HG03045 (cell line): ENCODE data around the gene UBAC2.
A peak's percentile ranks its signal among the peaks of the same experiment; 100 is the strongest.

Experiments
- ATAC-seq: cut with Tn5 transposase; IDR thresholded peaks from one replicate; pipeline ENCODE4 v1.9.1; 2021; ENCODE audit warnings: mild to moderate bottlenecking, moderate library complexity; ENCODE audit not compliant: unreplicated experiment

UBAC2 gene

DNA sequence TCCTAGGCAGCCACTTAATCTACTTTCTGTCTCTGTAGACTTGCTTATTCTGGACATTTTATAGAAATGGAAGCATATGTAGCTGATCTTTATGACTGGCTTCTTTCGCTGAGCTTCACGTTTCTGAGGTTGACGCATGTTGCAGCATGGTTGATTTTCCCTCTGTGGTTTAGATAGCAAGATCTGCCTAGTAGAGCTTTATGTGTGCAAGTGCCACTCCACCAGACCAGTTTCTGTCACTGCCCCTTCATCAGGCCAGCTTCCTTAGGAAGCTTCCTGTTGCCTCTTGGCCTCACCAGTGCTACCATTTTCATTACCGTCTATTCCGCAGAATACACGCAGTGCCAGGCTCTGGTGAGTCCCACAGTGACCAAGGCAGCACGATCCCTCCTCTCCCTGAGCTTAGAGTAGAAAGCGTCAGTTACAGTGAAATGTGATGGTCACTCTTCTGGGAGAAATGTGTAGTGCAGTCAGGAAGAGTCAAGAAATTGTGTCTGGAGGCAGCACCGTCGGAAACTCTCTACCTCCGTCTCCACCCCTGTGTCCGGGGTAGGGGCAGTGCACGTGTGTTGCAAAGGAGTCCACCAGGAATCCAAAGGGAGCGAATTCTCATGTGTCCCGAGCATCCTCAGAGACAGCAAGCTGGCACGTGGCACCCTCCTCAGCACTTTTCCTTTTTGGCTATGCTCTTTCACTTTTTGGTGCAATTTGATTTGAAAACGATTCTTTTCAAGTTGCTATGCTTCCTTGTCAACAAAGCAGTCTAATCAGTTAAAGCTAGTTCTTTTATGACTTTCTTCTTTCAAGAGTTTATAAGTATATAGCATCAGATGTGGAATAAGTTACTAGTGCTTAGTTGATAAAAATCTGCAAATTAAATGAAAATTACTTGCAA, 151.9 kb downstream of the UBAC2 start:
- ATAC-seq: no peak

DNA sequence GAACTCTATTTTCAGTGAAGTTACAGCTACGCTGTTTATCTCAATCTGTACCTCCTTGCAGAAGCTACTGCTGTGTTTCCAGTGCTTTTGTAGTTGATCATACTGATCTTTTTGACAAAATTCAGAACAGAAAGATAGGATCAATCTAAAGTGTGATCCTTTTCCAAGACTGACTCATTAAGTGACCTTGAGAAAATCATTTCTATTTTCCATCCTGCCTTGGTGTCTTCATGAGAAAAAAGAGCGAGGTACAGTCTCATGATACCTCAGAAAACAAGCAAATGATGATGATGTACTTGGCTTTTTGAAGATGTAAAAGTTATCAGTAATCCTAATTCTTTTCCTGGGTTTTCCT, 152.6 kb downstream of the UBAC2 start:
- no peak for ATAC-seq

DNA sequence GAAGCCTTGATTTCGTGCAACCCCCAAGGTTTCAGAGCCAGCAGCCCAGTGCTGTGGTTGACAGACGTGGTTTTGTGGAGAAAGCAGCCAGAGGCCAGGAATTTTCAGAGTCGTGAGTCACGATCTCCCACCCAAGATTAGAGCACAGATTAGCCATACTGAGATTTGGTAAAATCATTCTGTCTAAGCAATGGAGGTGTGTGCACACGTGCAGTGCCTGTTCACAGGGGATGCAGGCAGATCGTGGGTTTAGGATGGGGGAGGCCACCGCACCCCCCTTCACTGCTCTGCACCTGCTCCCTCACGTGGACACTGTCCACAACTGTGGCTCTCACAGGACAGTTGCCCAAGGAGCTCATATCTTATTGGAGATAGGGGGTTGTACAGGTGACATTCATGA, 153.2 kb downstream of the UBAC2 start:
- no peak for ATAC-seq

DNA sequence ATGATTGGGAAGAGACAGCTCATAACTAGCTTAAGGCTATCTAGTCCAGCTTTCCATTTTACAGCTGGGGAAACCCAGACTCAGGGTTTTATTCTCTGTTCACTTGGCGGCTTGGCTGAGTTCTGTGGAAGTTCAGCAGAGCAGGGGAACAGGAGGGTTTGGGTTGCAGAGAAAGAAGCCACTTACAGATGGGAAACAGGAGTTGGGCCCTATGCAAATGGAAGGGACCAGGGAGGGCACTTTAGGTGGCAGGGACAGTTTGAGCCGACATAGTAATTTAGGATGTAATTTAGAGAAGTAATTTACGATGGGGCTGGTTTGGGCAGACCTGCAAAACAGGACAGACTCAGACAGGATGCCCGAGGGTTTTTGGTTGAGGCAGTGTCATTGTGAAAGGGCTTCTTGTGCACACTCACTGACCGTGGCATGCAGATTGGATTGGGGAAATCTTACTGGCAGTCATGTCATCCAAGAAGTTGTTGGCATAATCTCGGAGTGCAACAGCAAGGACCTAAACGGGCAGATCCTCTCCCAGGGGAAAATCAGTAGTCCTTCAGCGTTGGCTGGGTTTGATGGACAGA, 153.8 kb downstream of the UBAC2 start:
- no peak for ATAC-seq

DNA sequence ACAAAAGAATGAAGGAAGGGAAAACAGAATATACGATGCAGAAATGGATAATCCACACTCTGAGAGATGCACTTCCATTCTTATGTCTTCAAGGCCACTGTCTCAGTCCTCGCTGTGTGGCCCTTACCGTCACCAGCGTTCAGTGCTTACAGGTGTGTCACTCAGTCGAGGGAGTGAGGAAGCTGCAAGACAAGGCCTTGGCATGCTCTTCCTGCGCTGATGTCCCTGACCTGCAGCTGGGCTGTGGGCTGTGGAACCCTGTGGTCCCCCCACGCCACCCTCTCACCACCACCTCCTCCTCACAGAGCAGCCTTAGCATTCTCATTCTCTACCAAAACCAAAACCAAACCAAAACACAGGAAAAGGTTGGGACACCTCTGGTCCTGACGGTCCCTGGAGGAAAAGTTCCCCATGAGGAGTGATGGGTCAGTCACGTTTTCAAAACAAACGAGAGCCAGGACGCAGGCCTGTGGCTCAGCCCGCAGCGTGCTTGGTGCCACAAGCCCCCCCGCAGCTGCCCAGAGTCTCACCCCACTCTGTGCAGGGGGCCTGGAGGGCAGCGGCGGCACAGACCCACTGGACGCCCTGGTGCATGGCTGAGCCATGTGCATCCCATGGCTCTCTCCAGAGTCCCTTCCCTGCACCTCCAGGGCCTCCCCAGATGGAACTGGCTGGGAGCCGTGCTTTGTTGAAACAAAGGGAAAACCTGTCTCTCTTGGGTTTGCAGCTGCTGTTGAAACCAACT, 154.8 kb downstream of the UBAC2 start:
- no peak for ATAC-seq

DNA sequence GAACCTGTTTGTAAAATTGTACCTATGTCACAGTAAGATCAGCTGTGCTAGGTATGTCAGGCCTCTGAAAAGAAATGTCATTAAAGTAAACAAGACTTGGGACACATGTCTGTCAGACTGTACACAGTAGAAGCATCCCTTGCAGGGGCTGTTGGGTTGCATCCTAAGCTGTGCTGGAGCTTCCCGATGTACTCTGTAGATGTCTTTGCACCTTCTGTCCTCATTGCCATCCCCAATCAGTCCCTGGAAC, 155.3 kb downstream of the UBAC2 start:
- no peak for ATAC-seq

DNA sequence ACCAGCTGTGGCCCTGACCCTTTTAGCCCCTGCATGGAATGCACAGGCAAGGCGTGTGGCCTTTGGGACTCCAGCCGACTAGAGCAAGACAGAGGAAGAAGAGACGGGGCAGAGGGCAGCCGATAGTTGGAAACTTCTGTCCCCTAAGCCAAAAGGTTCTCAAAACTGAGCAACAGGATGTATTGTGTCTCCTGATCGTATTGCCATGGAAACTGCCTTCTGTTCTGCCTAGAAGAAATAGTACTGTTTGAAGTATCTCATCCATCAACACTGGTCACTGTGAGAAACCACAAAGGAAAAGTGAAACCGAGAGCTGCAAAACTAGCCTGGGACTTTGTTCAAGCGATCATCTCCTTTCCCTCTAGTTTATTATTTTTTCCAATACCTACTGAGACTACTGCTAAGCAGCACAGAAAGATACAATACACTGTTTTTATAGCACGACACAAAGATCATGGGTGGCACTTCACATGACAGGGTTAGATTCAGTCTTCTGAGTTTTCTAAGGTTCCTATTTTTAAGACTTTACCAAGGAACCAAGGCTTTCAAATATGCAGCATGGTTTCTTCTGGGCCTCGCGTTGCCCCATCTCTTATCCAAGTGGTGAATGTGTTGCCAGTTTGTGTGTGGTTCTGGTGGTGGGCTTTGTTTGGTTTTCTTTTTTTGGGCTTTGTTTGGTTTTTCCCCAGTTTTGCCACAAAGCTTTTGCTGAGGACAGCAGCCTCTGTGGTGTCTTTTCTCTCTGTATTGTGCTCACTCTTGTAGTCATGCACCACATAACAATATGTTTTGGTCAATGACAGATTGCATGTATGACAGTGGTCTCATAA, 155.8 kb downstream of the UBAC2 start:
- ATAC-seq: peak; percentile 49

DNA sequence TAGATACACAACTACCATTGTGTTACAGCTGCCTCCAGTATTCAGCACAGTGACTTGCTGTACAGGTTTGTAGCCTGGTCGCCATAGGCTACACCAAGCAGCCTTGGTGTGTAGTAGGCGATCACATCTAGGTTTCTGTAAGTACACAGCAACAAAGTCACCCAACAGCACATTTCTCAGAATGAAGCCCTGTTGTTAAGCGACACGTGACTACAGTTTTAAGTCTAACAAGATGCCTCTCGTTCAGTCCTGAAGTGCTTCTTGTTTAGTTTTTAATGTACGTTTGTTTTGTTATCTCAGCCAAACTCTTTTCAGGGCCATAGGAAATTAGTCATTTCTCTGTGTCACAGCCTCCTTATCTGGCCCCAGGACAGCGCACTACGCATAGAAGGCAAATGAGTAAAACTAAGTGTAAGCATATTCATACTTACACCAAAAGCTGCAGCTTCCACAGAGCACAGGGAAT, 156.5 kb downstream of the UBAC2 start:
- ATAC-seq: peak; percentile 35

DNA sequence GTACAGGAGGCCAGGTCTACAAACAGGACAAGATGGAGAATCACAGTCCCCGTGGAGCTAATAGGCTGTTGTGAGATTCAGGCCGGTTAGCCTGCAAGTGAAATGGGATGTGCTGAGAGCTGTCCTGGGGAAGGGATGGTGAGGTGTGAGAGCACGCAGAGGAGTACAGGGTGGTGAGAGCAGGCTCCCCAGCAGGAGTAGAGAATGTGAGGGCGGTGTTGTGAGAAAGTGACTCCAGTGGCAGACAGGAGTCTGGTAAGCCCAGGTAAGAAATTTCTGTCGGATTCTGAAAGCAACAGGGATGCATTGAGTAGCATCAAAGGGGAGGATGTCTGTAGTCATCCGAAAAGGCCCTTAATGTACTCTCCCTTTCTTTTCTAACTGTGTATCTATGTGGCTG, 157.3 kb downstream of the UBAC2 start:
- ATAC-seq: no peak

DNA sequence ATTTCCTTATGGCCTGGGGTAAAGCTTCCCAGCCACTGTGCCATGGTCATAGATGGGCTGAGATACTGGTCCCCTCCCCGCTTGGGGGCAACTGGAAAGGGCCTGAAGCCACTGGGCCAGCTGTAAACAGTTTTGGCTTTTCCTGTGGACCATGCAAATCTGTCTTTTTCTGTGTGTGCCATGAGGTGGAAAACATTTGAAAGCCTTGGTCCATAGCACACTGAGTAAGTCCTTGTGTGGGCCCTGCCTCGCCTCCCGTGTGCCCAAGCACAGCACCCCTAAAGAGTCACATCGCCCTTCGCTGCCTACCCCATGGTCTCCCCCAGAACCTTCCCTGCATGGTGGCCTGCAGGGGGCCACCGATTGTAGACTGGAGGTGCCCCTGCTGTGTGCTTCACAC, 158.9 kb downstream of the UBAC2 start:
- no peak for ATAC-seq

DNA sequence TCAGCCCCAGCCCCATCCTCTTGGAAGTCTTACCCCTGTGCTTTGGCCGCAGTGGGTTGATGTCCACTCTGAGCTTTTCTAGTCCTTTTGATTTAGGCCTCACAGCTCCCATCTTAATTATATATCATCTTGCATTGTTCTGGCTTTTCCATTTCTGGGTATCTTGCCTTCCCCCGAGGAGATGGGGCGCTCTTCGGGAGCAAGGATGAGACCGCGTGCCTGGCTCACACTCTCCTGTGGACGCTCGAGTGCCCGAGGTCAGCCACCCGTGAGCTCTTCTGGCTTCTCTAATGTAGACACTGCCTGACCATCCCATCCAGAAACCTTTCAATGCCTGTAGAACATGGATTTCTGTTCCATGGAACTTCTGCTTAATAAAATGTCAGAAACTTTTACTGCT, 160.0 kb downstream of the UBAC2 start:
- no peak for ATAC-seq

DNA sequence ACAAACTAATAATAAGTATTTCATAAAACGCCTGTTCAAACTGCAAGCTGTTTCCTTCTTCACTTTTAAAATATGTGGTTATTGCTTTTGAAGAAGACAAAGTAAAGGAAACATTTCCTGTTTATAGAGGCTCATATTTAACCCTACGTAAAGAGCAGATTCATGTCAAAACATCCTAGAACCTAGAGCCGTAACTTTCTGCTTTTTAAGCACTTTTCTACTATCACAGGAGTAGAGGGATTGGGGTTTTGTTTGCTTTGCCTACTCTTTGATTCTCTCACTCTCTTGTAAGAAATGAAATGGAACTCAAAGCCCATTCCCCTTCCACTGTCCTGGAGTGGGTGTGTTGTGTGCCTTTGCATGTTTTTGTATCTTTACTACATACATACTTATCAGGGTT, 160.5 kb downstream of the UBAC2 start:
- ATAC-seq: no peak

DNA sequence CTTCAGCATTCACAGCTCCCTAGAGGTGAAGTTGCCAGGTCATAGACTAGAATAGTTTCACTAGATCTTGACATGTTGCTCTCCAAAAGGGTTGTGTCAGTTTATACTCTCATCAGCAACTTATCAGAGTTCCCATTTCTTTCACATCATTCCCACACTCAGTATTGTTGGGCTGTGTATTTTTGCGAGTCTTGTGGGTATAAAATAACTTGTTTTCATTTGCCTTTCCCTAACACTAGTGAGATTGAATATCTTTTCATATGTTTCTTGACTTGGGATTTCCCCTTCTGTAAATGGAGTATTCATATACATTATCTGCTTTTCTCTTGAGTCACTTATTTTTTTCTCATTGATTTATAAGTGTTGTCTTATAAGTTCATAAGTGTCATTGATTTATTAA, 161.7 kb downstream of the UBAC2 start:
- ATAC-seq: no peak

DNA sequence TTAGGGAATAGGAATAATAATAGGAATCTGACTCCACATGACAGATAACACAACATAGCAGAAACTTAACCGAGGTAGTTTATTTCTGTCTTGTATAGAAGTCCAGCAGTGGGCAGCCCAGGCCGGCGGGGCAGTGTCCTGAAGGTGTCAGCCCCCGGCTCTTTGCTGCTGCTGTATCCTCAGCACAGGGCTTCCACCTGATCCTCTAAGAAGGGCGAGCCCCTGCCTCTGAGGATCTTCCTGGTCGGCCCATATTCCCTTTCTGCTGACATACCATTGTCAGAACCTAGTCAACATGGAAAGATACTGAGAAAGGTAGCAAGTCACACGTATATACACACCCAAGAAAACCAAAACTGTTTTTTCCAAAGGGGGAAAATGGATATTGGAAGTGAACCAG, 162.7 kb downstream of the UBAC2 start:
- no peak for ATAC-seq

DNA sequence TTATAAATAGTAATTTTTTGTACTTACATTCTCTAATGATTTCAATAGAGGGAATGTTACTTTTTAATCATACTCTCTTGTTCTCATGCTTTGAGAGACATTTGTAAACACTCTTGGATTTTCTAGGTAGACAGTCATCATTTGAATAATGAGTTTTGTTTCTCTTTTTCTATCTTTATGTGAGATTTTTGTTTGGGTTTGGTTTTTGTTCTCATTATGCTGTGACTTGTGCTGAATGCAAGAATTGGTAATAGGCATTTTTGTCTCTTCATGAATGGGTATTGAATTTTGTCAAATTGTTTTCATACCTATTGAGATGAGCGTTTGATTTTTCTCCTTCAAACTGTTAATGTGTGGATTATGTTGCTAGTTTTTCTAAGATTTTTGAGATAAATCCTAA, 163.3 kb downstream of the UBAC2 start:
- ATAC-seq: no peak

DNA sequence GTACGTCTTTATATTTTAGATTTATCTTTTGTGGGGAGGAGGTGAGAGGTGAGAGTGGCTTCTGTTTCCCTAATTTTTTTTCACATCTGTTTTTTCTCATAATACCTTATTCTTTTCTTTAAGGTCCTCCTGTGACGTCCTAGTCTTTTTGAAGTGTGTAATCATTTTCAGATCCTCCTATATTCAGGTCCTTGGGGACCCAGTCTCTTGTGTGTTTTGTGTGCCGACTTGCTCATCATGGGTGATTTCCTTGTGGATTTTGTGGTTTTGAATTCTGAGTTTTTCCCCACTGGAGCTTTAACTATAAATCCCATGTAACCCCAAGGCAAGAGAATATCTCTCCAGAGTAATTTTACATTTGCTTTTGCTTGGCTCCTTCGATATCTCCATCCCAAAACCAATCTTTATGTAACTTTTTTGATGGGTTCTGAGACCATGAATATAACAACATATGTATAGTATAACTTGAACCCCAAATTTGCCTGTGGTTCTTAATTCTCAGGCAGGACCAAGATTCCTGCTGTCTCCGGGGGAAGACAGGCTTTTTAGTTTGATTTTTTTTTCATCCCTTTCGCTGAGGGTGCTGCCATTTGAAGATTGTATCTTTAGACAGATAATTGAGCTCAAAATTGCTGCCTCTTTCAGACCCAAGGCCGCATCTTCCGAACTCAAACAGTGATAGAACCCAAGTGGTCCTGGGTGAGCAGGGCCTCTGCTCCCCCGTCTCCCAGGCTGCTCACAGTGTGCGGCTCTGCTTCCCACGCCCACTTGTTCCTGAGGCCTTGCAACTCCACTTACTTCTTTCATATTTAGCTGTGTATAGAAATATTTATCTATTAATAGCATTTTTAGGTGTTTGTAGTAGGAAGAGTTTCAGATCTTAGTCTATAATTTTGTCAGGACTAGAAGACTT, 165.7 kb downstream of the UBAC2 start:
- peak; percentile 48 for ATAC-seq

DNA sequence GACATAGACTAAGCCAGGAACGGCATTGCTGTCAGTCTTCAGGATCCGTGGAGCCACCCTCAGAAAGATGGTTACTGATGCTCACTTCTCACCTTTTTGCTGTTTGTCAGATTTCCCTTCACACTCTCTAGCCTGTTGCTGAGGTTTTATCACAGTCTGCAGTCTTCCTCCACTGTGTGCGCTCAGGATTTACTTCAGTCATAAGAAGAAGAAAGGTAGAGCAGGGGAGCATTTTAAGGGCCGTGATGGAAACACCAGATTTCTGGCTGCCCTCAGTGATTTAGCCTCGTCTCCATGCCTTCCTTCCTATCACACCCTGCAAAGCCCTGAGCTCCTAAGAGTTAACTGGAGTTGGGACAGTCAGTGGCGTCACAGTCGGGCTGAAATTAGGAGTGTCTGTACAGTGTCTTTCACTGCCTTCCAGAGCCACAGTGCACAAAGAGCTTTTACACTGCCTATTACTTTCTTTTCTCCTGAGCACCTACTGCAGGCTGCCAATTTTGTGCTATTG, 166.5 kb downstream of the UBAC2 start:
- no peak for ATAC-seq

DNA sequence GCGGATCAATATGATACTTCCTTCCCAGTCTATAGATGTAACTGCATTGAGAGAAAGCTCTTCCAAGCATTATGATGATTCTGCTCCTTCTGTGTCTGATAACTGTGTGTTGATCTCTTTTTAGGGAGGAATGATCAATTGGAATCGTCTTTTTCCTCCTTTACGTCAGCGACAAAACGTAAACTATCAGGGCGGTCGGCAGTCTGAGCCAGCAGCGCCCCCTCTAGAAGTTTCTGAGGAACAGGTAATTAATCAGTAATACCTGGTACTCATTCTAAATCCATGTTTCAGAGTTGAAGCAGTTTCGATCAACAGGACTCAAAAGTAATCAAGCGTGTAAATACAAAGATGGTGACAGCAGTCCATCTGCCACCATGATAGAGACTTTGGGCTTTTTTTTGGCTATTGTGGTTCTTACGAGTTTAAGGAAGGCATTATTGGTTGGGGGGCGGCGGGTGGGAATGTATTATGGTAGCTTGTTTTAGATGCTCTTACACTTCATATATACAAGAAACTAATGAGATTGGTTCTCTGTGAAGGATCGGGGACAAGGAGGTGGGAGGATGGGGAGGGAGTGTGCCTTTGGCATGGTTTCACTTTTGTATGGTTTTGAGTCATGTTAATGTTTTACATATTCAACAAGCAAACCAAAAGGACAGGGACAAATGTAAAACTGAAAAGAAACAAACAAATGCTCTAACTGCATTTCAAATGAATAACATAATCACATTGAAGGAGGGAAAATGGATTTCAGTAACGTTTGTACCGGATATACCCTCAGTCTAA, 167.2 kb downstream of the UBAC2 start:
- ATAC-seq: no peak
